HL-60 (cell line): Measurements from ENCODE around the gene SLC12A7.

Experiments used
- GABPA ChIP-seq: IDR thresholded peaks from 2 replicates; pipeline ENCODE4 v1.6.1; 2012; ENCODE audit warnings: low read depth
- POLR2AphosphoS5 ChIP-seq: IDR thresholded peaks from 2 replicates; pipeline ENCODE4 v1.6.1; 2012; ENCODE audit warnings: low read depth
- SPI1 ChIP-seq: IDR thresholded peaks from 2 replicates; pipeline ENCODE4 v1.6.1; 2012; ENCODE audit warnings: low read depth, mild to moderate bottlenecking, borderline replicate concordance
- TF ChIP-seq, protein P1 (sequence below): IDR thresholded peaks from one replicate; pipeline ENCODE4 v1.5.1; 2011; ENCODE audit warnings: low read length, control low read depth, inconsistent platforms; ENCODE audit not compliant: insufficient read depth
- TF ChIP-seq, protein P2 (sequence below): IDR thresholded peaks from 2 replicates; pipeline ENCODE4 v1.6.1; 2012; ENCODE audit warnings: low read depth; ENCODE audit not compliant: insufficient replicate concordance

DNA sequence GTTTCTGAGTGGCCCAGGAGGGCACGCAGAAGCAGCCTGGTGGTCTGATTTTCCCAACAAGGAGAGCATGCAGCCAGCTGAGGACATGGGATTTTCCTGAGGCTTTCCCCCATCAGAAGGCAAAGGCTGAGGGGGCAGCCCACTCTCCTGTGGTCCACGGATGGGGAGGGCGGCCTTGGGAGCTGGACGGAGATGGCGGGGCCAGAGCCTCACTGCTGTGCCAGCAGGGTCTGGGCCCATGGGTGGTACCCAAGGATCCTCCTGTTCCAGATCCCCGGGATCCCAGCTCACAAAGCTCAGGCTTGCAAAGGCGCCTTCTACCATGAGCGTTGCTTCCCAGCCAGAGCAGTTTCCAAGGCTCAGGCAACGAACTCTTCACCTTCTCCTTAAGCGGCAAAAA, 39.0 kb upstream of the SLC12A7 start:
- TF ChIP-seq, protein P1, sequence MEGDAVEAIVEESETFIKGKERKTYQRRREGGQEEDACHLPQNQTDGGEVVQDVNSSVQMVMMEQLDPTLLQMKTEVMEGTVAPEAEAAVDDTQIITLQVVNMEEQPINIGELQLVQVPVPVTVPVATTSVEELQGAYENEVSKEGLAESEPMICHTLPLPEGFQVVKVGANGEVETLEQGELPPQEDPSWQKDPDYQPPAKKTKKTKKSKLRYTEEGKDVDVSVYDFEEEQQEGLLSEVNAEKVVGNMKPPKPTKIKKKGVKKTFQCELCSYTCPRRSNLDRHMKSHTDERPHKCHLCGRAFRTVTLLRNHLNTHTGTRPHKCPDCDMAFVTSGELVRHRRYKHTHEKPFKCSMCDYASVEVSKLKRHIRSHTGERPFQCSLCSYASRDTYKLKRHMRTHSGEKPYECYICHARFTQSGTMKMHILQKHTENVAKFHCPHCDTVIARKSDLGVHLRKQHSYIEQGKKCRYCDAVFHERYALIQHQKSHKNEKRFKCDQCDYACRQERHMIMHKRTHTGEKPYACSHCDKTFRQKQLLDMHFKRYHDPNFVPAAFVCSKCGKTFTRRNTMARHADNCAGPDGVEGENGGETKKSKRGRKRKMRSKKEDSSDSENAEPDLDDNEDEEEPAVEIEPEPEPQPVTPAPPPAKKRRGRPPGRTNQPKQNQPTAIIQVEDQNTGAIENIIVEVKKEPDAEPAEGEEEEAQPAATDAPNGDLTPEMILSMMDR, result no peak
- TF ChIP-seq POLR2AphosphoS5 (no peak), SPI1 (no peak), GABPA (no peak)
- TF ChIP-seq, protein P2, sequence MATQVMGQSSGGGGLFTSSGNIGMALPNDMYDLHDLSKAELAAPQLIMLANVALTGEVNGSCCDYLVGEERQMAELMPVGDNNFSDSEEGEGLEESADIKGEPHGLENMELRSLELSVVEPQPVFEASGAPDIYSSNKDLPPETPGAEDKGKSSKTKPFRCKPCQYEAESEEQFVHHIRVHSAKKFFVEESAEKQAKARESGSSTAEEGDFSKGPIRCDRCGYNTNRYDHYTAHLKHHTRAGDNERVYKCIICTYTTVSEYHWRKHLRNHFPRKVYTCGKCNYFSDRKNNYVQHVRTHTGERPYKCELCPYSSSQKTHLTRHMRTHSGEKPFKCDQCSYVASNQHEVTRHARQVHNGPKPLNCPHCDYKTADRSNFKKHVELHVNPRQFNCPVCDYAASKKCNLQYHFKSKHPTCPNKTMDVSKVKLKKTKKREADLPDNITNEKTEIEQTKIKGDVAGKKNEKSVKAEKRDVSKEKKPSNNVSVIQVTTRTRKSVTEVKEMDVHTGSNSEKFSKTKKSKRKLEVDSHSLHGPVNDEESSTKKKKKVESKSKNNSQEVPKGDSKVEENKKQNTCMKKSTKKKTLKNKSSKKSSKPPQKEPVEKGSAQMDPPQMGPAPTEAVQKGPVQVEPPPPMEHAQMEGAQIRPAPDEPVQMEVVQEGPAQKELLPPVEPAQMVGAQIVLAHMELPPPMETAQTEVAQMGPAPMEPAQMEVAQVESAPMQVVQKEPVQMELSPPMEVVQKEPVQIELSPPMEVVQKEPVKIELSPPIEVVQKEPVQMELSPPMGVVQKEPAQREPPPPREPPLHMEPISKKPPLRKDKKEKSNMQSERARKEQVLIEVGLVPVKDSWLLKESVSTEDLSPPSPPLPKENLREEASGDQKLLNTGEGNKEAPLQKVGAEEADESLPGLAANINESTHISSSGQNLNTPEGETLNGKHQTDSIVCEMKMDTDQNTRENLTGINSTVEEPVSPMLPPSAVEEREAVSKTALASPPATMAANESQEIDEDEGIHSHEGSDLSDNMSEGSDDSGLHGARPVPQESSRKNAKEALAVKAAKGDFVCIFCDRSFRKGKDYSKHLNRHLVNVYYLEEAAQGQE, result no peak
